Lung (tissue), 12 donors: ENCODE data around the gene TBC1D9B. TPM values are rescaled to one million over a fixed set of nuclear protein-coding genes. Genes with fewer than 3 reads are reported as not detected.

Experiments used
- ATAC-seq: fragments of 200-7000 bp; cut with Tn5 transposase; one replicate; pipeline ENCODE4 v1.9.1; 2020; ENCODE audit warnings: moderate number of reproducible peaks; ENCODE audit not compliant: insufficient read depth, low FRiP score
- DNase-seq, 3 donors: peaks; one replicate each; pipeline ENCODE4 v3.0.0-alpha.2; 2013 to 2017
- H3K27ac ChIP-seq, 2 donors: one replicate each; pipeline ENCODE4 v1.5.1; 2013; ENCODE audit warnings: mild to moderate bottlenecking in 2 of 2, moderate library complexity in 2 of 2, control low read depth in 1 of 2, inconsistent platforms in 1 of 2, low read depth in 1 of 2, low read length in 1 of 2
- H3K27me3 ChIP-seq, 3 donors: one replicate each; pipeline ENCODE4 v1.5.1; 2013; ENCODE audit warnings: low read length in 2 of 3; ENCODE audit not compliant: control insufficient read depth in 3 of 3, insufficient read depth in 3 of 3
- H3K36me3 ChIP-seq, 4 donors: one replicate each; pipeline ENCODE4 v1.5.1; 2013; ENCODE audit warnings: low read length in 4 of 4, mild to moderate bottlenecking in 1 of 4, moderate library complexity in 1 of 4; ENCODE audit not compliant: control insufficient read depth in 4 of 4, insufficient read depth in 4 of 4
- H3K4me1 ChIP-seq, 5 donors: one replicate each; pipeline ENCODE4 v1.5.1; 2013; ENCODE audit warnings: low read length in 5 of 5, mild to moderate bottlenecking in 2 of 5, moderate library complexity in 1 of 5; ENCODE audit not compliant: control insufficient read depth in 5 of 5, insufficient read depth in 5 of 5
- H3K4me3 ChIP-seq: one replicate; pipeline ENCODE4 v1.5.1; 2013; ENCODE audit warnings: mild to moderate bottlenecking, control low read depth, moderate library complexity
- H3K9ac ChIP-seq, 2 donors: one replicate each; pipeline ENCODE4 v1.5.1; 2013; ENCODE audit warnings: low read length in 2 of 2, control low read depth in 1 of 2; ENCODE audit not compliant: insufficient read depth in 1 of 2
- H3K9me3 ChIP-seq, 4 donors: one replicate each; pipeline ENCODE4 v1.5.1; 2013; ENCODE audit warnings: low read length in 3 of 4, mild to moderate bottlenecking in 1 of 4, moderate library complexity in 1 of 4; ENCODE audit not compliant: control insufficient read depth in 4 of 4, insufficient read depth in 3 of 4
- WGBS, 2 donors: extraction: QIAGEN DNeasy Blood & Tissue Kit; methylation state at CpG; one replicate each; pipeline ENCODE4 v1.1.7; 2013; 5-methylcytosine and 5-hydroxymethylcytosine counted together
- polyA plus RNA-seq, 2 donors: library from polyadenylated mRNA; stranded (reverse); fragments of 200-250 nt; gene quantifications; one replicate each; pipeline ENCODE4 v1.2.1, GENCODE V29; 2013
- total RNA-seq, 2 donors: library from RNA; depleted of rRNA in 1 of 2; stranded (reverse); fragments of >200 nt in 1 of 2; gene quantifications; one replicate each; pipeline ENCODE4 v1.2.1, GENCODE V29; 2014 to 2021
- TF ChIP-seq, protein P1 (sequence below): IDR thresholded peaks from 2 replicates; pipeline ENCODE4 v1.5.1; 2012; ENCODE audit warnings: mild to moderate bottlenecking; ENCODE audit errors: control extremely low read depth, extremely low read depth
- donor health status: control.
- donor health status: control.
- donor health status: Bipolar disorder and iron deficiency.
- donor health status: healthy.
- donor health status: DM: yes; HTN: yes; CAD: no.

The TBC1D9B gene
- total and polyA plus RNA-seq, 4 donors, result 55.9 to 129 (median 66.6) TPM

DNA sequence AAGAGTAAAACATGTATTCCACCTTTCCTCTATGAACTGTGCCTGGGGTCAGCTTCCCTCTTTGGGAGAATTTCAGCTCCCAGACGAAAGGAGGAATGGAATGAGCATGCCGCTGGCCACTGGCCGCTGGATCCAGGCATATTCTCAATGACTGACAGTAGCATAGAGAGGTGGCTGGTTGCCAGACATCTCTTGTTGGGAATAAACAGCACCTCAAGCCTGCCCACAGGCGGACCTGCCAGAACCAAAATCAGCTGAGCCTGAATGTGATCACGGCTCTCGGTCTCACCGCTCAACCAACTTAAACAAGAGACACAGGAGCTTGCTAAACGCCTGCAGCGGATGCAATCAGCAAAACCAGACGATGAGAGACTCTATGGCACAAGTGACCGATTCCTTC, 20.6 kb downstream of the TBC1D9B start:
- 92 to 93% methylated on average over 11 of the region's 11 CpGs for WGBS, 2 donors
- H3K9me3 ChIP-seq, result peaks cover 0 to 17% (median 7%) of the 10 kb centered on the region in 4 donors
- no peak for DNase-seq
- no peak overlapping the region for H3K9ac ChIP-seq
- TF ChIP-seq, protein P1, sequence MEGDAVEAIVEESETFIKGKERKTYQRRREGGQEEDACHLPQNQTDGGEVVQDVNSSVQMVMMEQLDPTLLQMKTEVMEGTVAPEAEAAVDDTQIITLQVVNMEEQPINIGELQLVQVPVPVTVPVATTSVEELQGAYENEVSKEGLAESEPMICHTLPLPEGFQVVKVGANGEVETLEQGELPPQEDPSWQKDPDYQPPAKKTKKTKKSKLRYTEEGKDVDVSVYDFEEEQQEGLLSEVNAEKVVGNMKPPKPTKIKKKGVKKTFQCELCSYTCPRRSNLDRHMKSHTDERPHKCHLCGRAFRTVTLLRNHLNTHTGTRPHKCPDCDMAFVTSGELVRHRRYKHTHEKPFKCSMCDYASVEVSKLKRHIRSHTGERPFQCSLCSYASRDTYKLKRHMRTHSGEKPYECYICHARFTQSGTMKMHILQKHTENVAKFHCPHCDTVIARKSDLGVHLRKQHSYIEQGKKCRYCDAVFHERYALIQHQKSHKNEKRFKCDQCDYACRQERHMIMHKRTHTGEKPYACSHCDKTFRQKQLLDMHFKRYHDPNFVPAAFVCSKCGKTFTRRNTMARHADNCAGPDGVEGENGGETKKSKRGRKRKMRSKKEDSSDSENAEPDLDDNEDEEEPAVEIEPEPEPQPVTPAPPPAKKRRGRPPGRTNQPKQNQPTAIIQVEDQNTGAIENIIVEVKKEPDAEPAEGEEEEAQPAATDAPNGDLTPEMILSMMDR, result no peak
- ATAC-seq, result no peak
- peaks cover 25 to 68% (median 45%) of the 10 kb centered on the region in 4 donors for H3K36me3 ChIP-seq
- no peaks in the 10 kb centered on the region for H3K4me1 ChIP-seq
- no peaks in the 10 kb centered on the region for H3K27me3 ChIP-seq
- H3K4me3 ChIP-seq, result no peak overlapping the region
- H3K27ac ChIP-seq, result no peak overlapping the region

GRCh38 chr5:179886190-179886911, 21.3 kb downstream of the TBC1D9B start:
- no peak overlapping the region for H3K27ac ChIP-seq
- no peak overlapping the region for H3K9ac ChIP-seq
- peaks cover 0 to 17% (median 7%) of the 10 kb centered on the region in 4 donors for H3K9me3 ChIP-seq
- H3K4me1 ChIP-seq, result no peaks in the 10 kb centered on the region
- DNase-seq, result no peak
- 90 to 94% methylated on average over 14 of the region's 14 CpGs for WGBS, 2 donors
- no peak overlapping the region for H3K4me3 ChIP-seq
- H3K27me3 ChIP-seq, result no peaks in the 10 kb centered on the region
- H3K36me3 ChIP-seq, result peaks cover 24 to 60% (median 44%) of the 10 kb centered on the region in 4 donors
- TF ChIP-seq, protein P1, result no peak
- no peak for ATAC-seq

DNA sequence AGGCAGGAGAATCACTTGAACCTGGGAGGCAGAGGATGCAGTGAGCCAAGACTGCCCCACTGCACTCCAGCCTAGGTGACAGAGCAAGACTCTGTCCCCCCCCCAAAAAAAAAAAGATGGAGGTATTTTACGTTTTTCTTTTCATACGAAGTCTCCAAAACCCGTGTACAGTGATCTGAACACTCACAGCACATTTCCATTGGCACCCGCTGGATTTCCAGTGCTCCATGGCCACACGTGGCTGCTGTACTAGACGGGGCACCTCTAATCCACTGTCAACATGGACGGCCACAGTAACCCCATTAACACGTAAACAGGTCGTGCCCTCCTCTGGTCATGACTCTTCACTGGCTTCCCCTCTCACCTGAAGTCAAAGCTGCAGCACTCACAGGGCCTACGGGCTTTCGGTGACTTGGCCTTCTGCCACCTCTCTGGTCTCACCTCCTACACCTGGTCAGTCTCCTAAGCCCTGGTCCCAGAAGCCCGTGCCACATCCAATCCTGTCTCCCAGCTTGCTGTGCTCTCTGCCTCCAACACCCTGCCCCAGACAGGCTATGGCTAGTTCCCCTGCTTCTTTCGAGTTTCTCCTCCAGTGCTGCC, 22.1 kb downstream of the TBC1D9B start:
- Histone ChIP-seq H3K36me3 (peaks cover 19 to 57% (median 38%) of the 10 kb centered on the region in 4 donors), H3K27me3 (no peaks in the 10 kb centered on the region), H3K9me3 (peaks cover 0 to 17% (median 7%) of the 10 kb centered on the region in 4 donors), H3K4me3 (no peak overlapping the region), H3K4me1 (no peaks in the 10 kb centered on the region), H3K9ac (no peak overlapping the region), H3K27ac (no peak overlapping the region)
- ATAC-seq (no peak), DNase-seq (no peak)
- TF ChIP-seq, protein P1, result no peak
- WGBS, 2 donors, result 96 to 97% methylated on average over 13 of the region's 13 CpGs
